NCI-H146 treated with DMSO at 0.1 percent for 48 hours (cell line): Measurements from ENCODE around the gene CADPS2.

ENCODE experiments used
- DNase-seq: peaks from one replicate; lab custom pipeline; 2025; ENCODE audit not compliant: unreplicated experiment; lab: John Stamatoyannopoulos, UW

The CADPS2 gene

GRCh38 chr7:122789156-122789555, 97.1 kb downstream of the CADPS2 start:
- DNase-seq, result no peak

DNA sequence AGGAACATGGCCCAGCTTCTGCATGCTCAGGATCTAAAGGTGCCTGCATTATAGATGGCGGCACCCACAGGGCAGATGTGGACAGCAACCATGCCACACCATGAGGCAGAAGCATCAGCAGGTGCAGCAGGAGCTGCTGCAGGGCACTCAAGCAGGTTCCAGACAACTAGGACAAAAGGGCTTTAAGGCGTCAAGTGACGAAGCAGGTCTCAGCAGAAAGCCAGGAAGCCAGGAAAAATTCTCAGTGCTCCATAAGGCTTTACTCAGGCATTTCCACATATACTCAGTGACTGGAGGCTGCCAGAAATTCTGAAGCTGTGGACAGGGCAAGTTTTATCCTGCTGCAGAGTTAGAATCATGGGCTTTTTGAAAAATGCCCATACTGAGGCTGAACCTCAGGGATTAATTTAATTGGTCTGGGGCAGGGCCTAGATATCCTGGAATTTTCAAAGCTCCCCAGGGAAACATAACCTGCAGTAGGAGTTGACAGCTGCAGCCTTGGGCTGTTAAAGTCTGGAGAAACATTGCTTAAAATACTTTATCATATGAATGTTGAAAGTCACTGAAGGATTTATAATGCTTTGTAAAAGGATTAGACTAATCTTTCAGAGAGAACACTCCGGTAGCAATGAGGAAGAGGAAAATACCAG, 115.4 kb downstream of the CADPS2 start:
- no peak for DNase-seq

DNA sequence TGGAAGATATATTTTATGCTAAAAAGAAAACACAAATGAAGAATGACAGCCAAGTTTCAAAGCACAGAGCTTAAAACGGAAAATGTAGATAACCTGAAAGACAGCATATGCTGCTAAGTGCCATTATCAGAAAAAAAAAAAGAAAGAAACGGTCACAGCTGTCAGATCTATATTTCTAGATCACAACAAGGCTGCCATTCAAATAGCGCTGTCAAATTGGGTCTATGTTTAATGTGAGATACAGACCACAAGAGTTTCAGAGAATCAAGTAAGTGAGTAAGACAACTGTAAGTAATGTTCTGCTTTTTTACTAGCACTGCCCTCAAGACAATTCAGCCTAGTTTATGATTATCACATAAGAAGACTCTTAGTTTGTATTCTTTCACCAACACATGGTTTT, 117.4 kb downstream of the CADPS2 start:
- no peak for DNase-seq

- no peak for DNase-seq
These were observed 118.9 kb downstream of the CADPS2 start for GRCh38 chr7:122767339-122767738.

DNA sequence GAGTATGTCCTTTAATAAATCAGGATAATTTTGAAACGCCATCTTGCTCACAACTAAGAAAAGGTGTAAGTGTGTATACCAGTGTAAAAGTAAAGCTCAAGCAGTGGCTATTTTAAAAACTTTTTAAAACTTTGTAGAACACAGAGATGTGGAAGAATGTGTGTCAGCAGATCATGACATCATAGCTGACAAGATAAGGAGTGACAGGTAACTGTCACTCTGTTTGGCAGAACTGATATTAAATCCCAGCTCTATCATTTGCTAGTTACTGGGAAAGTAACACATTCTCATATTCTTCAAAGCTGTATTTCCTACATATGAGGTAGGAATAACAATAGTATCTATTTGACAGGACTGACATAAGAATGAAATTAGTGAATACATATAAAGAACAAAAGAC, 119.7 kb downstream of the CADPS2 start:
- DNase-seq, result no peak

DNA sequence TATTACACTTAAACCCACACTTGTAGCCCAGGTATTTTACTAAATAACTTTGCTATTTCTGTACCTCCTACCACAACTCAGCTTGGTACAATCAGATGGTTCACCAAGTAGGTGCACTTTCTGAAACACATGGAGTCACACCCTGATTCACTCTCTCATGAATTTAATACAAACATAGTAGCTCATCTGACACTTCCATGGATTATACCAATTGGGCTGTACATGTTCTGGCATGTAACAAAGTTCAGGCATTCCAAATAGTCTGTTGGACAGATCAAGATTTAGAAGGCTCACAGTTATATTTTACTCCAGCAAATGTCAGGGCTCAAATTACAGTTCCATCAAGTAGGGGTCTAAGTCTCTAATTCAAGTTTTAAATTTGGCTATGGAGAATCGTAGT, 121.4 kb downstream of the CADPS2 start:
- no peak for DNase-seq

DNA sequence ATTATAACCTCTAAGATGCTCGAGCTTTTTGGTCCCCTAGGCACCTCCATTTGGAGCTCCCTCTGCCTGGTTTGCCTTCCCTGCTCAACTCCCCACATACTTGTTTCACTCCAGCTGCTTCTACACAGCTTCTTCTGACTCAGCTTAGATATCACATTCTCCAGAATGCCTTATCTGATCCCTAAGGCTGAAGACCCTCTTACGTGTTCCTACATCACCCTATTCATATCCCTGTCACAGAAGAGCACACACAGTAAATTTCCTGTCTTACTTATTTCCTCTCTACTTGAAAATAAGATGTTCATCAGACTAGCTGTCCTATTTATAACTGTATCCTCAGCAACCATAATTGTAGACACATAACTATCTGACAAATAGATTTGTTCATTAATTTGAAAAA, 122.2 kb downstream of the CADPS2 start:
- DNase-seq, result no peak

GRCh38 chr7:122762071-122762470, 124.2 kb downstream of the CADPS2 start:
- no peak for DNase-seq

DNA sequence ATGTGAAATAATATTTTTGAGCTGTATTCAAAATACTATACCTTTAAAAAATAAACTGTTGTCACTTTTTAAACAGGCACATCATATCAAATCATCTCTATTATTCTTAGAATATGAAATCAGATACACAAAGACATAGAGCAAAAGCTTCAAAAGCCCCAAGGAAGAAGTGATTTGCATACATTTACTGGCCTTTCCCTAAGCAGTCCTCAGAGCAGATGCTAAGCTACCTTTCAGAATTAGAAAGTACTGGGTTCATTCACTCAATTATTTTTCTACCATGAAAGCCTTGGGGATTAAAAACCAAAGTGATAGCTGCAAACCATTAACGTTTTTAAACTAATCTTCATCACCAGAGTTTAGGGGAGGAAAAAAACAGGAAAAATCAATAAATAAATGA, 127.8 kb downstream of the CADPS2 start:
- DNase-seq, result no peak

DNA sequence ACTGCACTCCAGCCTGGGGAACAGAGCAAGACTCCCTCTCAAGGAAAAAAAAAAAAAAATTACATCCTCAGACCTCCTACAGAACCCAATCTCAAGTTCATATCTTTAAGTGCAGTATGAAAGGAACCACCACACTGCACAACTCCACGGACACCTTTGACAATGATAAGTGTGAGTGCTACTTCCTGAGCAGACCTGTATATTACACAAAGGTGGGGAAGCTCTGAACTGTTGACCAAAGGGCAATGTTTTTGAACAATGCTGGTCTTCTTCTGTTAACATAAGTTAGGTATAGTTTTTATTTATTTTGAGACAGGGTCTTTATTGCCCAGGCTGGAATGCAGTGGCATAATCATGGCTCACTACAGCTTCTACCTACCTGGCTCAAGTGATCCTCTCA, 129.4 kb downstream of the CADPS2 start:
- DNase-seq, result no peak

- no peak for DNase-seq
These were observed 130.6 kb downstream of the CADPS2 start for GRCh38 chr7:122755696-122756095.

DNA sequence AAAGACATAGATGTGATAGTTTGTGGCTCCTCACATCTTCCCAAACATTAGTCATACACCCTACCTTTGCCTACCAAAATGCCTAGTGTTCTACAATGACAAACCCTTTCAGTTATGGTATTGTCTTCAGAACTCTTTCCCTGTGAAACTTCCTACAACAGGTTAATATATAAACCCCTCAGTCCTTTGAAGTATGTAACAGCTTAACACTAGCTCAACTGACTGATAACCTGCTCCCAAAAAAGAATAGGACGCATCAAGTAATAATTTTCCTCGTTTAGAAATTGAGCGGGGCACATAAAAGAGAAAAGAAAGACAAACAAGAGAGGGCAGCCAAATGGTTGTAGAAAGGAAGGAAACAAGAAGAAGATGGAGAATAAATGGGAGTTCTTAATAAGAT, 133.7 kb downstream of the CADPS2 start:
- DNase-seq, result no peak

- DNase-seq, result no peak
These were observed 135.9 kb downstream of the CADPS2 start for GRCh38 chr7:122750389-122750788.

- no peak for DNase-seq
These were observed 138.1 kb downstream of the CADPS2 start for GRCh38 chr7:122748195-122748594.

- peak; percentile 80 for DNase-seq
These were observed 139.3 kb downstream of the CADPS2 start for GRCh38 chr7:122746948-122747347.

DNA sequence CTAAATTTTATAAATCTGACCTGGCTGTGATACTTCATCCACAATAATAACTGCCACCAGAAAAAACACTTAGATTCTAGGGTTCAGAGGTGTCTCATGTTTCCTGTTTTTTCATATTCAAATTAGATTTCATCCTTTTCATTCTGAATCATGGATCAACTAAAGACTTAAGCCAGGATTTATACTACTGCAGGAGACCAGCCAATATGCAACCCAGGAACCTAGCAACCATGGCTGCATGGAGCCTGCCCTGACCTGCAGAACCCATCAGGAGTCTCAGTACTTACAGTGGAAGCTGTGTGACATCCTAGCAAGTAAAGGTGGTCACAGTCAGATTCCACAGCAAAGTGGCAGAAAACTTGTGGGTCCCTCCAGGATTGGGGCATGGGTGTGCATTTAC, 143.0 kb downstream of the CADPS2 start:
- peak; percentile 37 for DNase-seq

GRCh38 chr7:122738947-122739346, 147.3 kb downstream of the CADPS2 start:
- DNase-seq, result no peak

DNA sequence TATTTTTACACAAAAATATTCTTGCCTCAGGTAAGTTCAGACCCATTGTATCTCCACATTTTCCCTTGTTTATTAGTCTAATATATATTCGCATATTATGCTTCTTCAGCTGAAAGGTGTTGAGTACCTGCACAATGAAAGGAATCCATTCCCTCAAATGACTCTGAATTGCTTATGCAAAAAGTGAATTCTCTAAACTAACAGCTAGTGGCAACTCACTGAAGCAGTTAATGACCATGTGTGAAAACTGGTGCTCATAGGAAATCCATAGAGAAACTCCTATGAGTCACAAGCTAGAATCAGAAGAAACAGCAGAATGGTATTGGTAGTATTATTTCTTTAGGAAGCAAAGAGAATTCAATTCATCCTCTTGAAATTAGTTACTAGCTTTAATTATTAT, 150.1 kb downstream of the CADPS2 start:
- DNase-seq, result no peak

DNA sequence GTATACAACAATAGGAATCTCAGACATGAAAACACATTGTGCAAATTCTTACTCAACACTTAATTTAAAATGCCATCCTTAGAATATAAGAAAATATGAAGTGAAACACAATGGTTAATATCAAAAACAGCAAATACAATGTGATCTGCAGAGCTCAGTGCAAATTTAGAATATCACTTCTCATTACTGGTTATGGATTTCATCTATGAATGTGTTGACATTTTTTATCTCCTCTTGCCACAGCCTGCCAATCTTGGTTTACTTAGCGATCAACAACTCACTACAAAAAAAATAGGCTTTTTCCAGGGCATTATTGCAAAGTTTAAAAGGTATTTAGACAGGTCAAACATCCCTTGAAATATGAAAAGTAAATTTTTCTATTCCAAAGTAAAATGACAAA, 158.5 kb downstream of the CADPS2 start:
- no peak for DNase-seq

DNA sequence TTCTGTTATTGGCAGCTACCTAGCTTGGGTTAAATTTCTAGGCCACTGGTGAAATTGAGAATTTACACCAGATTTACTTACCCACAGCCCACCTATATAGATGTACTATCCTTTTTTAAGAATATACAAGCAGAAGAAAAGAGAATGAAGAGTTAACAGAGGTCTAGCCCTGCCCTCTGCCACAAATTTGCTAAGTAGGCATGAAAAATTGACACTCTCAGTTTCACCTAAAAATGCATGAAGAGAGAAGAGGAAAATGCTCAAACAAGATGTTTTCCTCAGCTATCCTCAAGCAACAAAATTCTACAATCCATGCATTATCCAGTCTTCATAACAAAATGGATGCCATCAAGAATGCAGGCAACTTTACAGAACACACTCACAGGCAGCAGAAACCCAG, 158.9 kb downstream of the CADPS2 start:
- no peak for DNase-seq

- no peak for DNase-seq
These were observed 159.4 kb downstream of the CADPS2 start for GRCh38 chr7:122726881-122727280.

DNA sequence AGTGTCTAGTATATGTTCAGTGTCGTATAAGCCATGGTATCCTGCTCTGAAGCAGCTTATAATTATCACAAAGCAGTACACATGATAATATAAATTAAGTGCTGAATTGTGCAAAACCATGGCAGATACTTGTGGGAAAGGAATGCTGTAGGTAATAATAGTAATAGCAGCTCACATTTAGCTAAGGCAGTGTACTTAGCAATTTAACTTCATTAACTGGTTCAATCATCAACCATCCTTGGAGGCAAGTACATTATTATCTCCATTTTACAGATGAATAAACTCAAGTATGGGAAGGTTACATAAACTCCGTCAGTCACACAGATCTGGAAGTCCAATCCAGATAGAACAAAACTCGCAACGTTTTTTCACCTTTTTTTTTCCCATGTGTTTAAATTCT, 161.9 kb downstream of the CADPS2 start:
- no peak for DNase-seq

GRCh38 chr7:122719010-122719578, 167.2 kb downstream of the CADPS2 start:
- no peak for DNase-seq
